OCI-M2 (cell line): Measurements from ENCODE around the gene GABRG3.

ENCODE experiments used
- DNase-seq: peaks from one replicate; lab custom pipeline; 2025; ENCODE audit not compliant: unreplicated experiment; lab: John Stamatoyannopoulos, UW

GABRG3 gene

DNA sequence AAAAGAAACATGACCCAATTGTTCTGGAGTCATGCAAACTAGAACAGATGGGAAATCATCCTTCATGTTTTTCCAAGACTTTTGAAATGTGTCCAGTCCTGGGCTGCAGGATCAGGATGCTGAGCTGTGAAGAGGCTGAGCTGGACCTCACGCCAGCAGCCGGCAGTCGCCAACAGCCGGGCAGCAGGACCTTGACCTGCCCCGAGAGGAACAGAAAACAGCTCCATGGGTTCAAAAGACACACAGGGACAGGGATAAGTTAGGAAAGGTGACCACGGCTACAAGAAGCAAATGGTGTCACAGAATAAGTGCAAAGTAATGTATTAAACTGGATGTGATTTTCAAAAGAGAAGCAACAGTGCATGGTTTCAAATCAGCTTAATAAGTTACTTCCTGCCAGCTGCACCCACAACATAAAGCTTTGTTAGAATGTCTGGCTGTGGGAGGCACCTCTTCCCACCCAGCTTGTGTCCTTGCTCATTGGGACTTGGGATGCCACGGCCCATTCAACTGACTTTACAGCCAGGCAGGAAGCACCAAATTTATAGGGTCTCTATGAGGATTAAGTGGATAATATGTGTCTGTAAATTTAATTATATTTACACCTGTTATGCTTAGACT lies 266.4 kb downstream of the GABRG3 start:
- DNase-seq: no peak

DNA sequence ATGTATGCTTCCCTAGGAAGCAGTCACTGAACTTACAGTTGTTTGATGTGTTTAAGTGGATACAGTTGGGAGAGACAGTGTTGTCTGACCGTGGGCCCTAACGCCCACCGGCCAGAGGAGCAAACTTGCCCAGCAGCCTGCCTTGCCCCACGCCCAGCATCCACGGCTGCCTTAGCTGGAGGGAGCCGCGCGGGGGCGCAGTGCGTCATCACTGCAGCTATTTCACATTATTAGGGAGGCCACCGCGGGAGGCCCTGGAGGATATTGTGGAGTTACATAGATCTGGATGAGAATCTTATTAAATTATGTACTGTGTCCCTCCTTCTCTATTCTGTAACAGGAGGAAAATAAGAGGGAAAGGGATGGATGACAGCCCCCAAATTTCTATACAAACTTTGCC lies 267.2 kb downstream of the GABRG3 start:
- DNase-seq: no peak

GRCh38 chr15:27238707-27239423 lies 267.9 kb downstream of the GABRG3 start:
- no peak for DNase-seq

- no peak for DNase-seq
These were observed 271.0 kb downstream of the GABRG3 start for GRCh38 chr15:27241943-27242342.

GRCh38 chr15:27244047-27244446 lies 273.1 kb downstream of the GABRG3 start:
- DNase-seq: no peak

DNA sequence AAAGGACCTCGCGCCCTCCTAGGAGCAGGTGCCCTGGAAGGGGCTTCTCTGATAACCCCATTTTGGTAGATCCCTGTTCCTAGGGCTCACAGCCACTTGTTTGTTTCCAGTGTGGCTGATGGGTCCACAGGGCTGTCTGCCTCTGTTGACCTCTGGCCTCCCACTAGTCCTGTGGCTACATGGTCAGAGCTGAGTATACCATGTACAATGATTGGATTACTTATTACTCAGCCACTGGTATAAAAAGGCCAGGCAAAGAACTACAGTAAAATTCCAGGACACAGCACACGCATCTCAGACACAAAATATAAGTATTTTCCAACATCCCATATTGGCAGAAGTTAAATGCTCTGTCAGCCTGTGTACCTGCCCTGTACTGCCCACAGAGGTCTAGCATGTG lies 277.3 kb downstream of the GABRG3 start:
- no peak for DNase-seq

GRCh38 chr15:27249046-27249759 lies 278.2 kb downstream of the GABRG3 start:
- DNase-seq: no peak

DNA sequence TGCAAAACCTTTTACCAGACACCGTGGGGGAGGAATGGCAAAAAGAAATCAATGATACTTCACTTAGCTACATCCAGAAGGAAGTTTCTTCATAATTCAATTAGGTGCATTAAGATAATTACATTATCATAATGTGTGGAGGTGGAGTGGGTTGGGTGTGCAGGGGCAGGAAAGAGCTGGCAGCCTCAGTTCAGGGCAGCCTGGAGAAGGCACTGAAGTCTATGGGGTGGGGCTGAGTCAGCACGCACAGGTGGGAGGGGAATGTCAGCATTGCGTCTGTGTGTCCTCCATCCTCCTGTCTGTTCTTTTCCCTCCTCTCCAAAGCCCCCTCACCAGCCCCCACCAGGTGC lies 278.8 kb downstream of the GABRG3 start:
- no peak for DNase-seq

GRCh38 chr15:27250223-27250622 lies 279.2 kb downstream of the GABRG3 start:
- no peak for DNase-seq

DNA sequence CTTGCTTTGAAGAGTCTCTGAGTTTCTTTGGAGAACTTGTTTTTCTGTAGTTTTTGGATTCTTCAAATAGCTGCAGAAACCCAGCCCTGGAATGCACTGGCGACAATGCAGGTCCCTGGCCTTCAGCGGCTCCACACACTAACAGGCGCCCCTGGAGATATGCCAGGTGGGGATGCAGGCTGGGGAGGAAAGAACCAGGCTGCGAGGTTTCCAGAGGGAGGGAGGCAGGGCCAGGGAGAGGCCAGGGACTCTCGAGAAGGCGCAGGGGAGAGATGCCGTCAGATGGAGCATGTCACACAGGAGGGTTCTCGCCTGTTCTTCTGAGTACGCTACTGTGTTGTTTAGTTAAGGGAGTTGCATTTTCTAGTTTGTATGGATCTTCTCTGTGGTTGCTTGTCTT lies 283.1 kb downstream of the GABRG3 start:
- DNase-seq: no peak

DNA sequence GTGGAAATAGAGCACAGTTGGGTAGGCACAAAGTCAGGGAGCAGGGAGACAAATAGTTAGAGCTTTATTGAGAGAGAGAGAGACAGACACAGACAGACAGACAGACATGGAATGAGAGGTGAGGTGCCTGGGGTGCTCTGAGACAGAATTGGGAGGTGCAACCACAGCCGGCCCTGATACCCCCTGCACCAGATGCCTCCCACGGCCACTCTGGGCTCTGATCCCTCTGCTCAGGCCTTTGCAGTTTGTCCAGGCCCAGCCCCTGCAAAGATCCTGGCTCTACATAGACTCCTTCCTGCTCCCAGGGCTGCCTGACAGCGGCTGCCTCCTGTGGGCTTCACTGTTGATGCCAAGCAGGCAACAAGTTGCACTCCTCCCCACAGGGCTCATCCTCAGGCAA lies 283.8 kb downstream of the GABRG3 start:
- no peak for DNase-seq

DNA sequence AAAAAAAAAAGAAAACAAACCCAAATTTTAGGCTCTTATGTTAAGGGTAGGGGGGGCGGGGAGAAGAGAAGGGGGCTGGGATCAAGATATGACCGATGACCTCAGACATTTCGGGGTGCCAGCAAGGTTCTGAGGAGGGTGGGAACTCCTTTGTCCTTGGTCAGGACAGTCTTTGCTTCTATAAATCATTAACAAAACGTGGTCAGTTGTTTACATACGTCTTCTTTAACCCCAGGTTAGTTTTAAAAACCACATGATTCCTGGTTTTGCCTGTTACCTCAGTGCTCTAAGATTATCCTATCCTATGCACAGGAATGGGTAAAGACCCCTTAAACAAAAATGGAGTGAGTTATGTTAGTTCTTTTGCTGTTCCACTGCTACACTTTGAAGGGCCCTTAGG lies 285.5 kb downstream of the GABRG3 start:
- DNase-seq: no peak

DNA sequence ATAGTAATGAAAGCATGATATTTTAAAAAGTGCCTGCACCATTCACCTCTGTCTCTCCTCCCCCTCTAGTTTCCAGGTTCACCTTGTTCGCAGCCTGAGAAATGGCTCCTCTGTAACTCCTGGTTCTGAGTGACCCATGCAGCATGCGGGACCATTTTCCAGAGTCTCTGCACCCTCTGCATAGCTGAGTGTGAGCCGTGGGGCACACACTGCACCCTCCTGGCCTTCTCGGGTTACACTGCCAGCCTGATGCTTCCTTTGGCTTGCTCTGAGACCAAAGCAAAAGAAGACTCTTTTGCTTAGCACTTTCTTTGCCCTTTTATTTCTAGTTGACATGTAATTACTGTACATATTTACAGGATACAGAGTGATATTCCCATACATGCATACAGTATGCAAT lies 287.3 kb downstream of the GABRG3 start:
- no peak for DNase-seq

DNA sequence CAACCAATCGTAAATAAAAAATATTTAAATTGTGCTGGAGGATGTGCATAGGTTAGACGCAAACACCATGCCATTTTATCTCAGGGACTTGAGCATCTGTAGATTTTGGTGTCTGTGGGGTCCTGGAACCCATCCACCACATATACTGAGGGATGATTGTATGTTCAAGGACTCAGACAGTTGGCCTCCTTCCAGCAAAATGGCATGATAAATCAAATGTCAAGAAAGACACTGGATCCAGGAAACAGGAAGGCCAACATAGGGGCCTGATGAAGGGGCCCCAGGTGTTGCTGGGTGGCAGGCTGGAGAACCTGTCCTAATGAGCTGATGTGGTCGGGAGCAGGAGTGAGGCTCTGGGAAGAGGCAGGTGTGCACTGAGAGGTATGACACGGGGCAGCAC lies 289.5 kb downstream of the GABRG3 start:
- DNase-seq: no peak

GRCh38 chr15:27268923-27269322 lies 297.9 kb downstream of the GABRG3 start:
- no peak for DNase-seq

DNA sequence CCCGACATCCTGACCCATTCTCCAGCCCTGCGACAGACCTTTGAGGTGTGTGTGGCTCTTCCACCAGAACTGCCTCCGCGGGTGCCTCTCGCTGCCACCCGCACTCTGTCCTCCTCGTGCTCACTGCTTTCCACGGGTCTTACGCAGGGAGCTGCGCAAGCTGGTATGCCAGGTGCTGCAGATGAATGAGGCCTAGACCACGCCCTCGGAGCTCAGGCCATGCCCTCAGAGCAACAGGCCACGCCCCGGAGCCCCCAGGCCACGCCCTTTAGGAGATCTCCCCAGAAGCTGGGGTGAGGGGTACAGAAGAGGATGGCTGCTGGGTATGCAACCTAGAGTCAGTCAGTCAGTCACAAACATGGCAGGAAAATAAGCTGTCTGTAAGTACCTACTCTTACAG lies 300.3 kb downstream of the GABRG3 start:
- no peak for DNase-seq

DNA sequence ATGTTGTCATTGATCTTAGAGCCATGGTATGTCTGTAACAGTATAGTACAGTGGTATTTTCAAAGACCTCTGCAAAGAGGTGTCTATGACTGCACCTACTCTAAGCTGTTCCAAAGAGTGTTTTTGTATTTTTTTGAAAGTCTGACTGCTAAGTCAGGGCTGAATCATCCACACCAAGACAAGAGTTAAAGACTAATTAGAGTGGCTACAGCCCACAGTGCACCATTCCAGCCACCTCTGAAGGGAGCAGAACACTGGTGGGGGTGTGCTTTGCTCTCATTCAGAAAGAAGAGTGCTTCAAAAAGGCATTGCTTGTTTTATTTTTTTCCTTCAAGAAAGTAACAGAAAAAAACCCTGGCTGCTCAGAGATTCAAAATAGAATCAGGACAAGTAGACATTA lies 301.4 kb downstream of the GABRG3 start:
- no peak for DNase-seq

DNA sequence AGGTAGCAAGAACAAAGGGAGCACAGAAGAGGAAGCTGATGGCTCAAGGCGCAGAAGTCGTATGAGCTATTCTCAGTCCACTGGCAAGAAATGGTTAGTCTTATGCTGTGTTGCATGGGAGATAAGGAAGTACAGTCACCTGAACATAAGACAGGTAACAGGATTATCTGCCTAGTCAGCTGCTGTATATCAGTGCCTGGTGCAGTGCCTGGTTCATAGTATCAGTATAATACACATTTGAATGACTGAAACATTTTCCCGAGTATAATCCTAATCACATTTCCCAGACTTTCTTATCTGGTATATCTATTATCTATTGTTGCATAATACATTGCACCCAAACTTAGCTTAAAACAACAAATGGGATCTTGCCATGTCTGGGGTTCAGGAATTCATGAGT lies 302.5 kb downstream of the GABRG3 start:
- DNase-seq: no peak

DNA sequence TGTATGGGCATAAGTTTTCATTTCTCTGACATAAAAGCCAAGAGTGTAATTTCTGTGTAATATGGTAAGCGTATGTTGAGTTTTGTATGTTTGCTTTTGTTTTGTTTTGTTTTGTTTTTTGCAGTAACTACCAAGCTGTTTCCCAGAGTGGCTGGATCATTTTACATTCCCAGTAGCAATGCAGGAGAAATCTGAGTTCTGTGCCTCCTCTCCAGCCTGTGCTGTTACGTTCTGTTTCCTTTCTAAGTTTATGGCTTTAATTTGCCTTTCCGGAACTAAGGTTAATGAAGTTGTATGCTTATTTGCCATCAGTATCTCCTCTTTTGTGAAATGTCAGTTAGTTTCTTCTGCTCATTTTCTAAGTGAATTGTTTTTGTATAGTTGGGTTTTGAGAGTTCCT lies 307.8 kb downstream of the GABRG3 start:
- DNase-seq: no peak

- no peak for DNase-seq
These were observed 321.7 kb downstream of the GABRG3 start for GRCh38 chr15:27292641-27293040.

GRCh38 chr15:27293607-27294006 lies 322.6 kb downstream of the GABRG3 start:
- DNase-seq: no peak

- DNase-seq: no peak
These were observed 346.8 kb downstream of the GABRG3 start for GRCh38 chr15:27317736-27318135.
